DMS79 treated with DMSO at 0.1 percent for 48 hours (cell line): ENCODE results near the gene DCLRE1A.

Experiments
- DNase-seq: peaks from one replicate; lab custom pipeline; 2025; lab: John Stamatoyannopoulos, UW

The DCLRE1A gene

DNA sequence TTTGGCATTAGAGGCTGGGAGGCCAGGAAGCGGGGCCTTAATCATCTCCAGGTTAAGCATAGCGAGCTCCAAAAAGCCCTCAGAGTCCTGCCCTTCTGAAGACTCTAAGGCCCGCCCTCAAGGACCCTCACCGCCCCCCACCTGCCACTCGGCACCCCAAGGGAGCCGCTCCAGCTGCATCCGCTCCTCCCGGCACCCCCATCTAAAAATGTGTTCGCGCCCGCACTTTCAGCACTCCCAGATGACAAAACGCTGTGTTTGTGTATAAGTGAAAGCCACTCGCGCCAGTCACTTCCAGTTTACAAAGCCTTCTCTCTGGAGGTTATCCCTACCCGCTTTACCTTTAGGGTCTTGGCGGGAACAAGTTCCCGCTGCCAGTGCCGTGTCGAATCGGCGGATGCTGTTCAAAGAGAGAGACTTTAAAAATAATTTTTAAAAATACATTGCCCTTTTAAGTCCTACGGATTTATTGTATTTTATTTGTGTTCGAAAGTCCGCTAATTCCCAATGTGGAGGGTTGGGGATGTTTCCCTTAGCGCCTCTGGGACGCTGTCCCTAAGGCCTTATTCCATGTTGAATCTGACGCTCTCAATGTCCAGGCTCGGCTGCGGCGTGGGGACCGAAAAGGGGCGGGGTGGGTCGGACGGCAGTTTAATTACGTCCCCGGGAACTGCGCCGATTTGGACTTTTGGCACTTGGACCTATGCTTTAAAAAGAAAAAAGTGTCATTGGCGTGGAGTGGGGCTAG is at the start of gene DCLRE1A, which contains the start of gene NHLRC2:
Gene DCLRE1A, minus strand, starts transcription at position 70 of the 748 bp plus-strand sequence. CDS start 900 bp downstream, outside the sequence.
Gene NHLRC2, plus strand, starts transcription at position 649 of the 748 bp plus-strand sequence. CDS start 212 bp downstream, outside the sequence.
- DNase-seq = peak; percentile 73

DNA sequence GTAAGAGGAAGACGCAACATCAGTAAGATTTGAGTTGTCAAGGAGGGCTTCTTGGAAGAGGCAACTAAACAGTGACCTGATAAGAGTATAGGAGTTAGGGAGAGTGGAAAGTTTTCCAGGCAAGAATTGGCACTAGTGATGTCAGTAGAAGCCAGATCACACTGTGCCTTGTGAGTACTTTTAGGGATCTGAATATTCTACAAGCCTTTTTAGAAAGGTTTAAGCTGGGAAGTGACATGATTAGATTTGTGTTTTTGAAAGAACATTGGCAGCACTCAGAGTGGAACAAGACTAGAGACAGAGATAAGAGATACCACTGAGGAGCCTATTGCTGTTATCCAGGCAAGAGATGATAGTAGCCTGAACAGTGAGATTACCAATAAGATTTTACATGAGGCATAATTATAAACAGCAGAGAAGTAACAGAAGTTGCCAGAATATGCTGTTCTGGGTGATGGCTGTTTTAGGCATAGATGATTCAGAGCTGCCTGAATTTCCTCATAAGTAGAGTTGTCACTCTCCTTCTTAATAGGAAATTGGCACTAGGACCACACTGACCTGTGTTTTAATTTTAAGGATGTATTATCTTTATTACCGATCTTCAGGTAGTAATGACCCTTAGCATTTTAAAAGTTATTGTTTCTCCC is 46.2 kb upstream of the DCLRE1A start:
- no peak for DNase-seq

- DNase-seq = no peak
Observed at GRCh38 chr10:113897693-113898618, 44.1 kb upstream of the DCLRE1A start.

- DNase-seq = no peak
Observed at GRCh38 chr10:113895018-113895417, 41.1 kb upstream of the DCLRE1A start.

- DNase-seq = no peak
Observed at GRCh38 chr10:113894581-113894980, 40.7 kb upstream of the DCLRE1A start.

DNA sequence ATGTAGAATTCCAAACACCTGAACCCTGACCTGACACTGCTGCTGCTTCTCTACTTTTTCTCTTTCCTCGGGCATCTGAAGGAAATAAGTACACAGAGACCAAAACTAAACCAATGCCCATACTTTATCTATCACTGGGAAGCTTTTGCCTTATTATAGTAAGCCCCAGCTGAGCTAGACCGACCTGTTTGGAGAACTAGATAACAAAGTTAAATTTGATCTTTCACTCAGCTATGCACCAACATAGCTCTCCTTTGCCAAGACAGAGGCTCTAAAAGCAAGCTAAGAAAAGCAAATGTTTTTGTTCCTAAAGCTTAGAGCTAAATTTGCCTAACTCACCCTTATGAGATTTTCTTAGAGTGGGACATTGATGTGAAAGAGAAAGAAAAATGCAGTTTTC is 39.7 kb upstream of the DCLRE1A start:
- DNase-seq = no peak

GRCh38 chr10:113891476-113891875 is 37.6 kb upstream of the DCLRE1A start:
- DNase-seq = no peak

GRCh38 chr10:113890769-113891168 is 36.9 kb upstream of the DCLRE1A start:
- no peak for DNase-seq

DNA sequence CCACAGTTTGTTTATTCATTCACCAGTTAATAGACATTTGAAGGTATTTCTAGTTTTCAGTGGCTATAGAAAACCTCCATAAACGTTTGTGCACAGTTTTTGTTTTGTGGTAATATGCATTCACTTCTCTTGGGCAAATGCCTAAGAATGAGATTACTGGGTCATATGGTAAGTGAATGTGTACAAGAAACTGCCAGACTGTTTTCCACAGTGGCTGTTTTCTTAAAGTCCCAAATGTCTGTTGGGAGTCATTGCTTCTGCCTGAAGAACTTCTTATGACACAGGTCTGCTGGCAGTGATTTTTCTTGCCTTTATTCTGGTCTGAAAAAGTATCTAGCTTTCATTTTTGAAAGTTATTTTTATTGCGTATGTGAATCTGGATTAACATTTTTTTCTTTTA is 36.0 kb upstream of the DCLRE1A start:
- DNase-seq = no peak

DNA sequence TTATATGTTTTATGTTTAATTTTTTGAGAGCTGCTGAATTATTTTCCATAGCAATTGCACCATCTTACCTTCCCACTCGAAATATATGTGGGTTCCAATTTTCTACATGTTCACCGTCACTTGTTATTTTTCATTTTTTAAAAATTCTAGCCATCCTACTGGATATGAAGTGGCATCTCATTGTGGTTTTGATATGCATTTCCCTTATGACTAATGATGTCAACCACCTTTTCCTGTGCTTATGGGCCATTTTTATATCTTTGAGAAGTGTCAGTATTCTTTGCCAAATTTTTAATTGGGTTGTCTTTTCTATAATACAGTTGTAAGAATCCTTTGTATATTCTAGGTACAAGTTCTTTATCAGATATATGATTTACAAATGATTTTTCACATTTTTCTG is 28.4 kb upstream of the DCLRE1A start:
- DNase-seq = no peak

- no peak for DNase-seq
Observed at GRCh38 chr10:113880236-113880635, 26.4 kb upstream of the DCLRE1A start.

DNA sequence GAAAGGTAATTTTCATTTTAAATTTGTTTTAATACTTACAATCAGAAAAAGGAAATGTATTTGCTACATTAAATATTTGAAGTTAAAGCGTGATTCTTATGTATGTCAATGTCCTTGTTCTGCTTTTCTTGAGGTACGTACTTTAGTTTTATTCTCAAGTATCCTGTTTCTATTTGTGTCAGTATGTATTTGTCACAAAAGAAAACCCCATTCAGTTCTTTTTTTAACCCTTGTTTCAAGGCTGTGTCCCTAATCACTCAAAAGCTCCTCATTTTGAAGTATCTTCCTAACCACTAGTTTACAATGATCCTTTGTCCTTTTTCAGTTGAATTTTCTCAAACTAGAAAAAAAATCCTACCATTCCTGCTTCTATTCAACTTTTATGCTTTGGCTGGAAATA is 25.8 kb upstream of the DCLRE1A start:
- no peak for DNase-seq

GRCh38 chr10:113876461-113876860 is 22.6 kb upstream of the DCLRE1A start:
- DNase-seq = no peak

- no peak for DNase-seq
Observed at GRCh38 chr10:113875212-113875611, 21.3 kb upstream of the DCLRE1A start.

DNA sequence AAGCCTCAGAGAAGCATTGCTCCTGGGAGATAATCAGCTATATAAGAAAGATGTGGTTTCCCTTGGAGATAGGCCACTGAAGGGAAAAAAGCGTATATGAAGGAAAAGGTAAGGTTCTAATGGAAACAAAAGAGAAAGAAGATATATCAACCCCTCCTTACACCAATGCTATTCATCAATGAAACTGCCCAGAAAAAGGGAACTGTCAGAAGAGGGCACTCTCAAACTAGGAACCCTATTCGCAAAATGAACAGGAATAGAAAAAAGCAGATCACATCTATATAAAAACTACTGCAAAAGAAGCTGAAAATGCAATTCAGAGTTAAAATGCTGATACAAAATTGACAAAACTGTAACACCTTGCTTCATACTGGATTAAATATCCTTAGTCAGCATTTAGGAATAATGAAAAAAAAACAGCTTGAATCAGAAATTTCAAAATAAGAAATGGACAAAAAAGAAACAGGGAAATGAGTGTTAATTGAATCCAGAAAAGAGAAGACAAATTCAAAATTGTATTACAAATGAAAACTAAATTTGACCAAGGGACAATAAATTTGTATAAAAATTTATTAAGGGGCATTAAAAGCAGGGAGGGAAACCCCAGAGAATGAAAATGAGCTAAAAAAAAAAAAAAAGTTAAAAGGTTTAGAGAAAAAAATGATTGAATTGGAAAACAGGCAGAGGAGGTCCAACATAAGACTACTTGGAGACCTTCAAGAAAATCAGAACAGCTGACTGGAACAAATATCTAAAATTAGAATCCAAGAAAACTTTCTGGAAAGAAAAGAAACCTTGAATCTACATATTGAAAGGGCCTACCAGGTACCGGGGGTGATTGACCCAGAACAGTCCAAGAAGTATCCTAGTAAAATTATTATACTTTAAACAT is 18.5 kb upstream of the DCLRE1A start:
- no peak for DNase-seq

GRCh38 chr10:113869789-113870188 is 15.9 kb upstream of the DCLRE1A start:
- DNase-seq = no peak

DNA sequence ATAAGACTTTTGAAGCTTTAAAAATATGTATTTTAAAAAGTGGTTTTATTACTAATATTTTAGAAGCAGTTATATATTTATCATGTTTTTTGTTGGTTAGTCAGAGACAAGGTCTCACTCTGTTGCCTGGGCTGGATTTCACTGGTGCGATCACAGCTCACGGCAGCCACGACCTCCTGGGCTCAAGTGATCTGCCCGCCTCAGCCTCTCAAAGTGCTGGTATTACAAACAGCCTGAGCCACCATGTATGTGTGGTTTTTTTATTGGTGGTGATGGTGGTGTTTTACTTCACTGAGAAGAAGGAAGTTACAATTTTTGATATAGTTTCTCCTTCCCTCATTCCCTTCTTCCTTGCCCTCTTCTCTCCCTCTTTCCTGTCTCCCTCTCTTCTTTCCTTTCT is 14.0 kb upstream of the DCLRE1A start:
- no peak for DNase-seq

DNA sequence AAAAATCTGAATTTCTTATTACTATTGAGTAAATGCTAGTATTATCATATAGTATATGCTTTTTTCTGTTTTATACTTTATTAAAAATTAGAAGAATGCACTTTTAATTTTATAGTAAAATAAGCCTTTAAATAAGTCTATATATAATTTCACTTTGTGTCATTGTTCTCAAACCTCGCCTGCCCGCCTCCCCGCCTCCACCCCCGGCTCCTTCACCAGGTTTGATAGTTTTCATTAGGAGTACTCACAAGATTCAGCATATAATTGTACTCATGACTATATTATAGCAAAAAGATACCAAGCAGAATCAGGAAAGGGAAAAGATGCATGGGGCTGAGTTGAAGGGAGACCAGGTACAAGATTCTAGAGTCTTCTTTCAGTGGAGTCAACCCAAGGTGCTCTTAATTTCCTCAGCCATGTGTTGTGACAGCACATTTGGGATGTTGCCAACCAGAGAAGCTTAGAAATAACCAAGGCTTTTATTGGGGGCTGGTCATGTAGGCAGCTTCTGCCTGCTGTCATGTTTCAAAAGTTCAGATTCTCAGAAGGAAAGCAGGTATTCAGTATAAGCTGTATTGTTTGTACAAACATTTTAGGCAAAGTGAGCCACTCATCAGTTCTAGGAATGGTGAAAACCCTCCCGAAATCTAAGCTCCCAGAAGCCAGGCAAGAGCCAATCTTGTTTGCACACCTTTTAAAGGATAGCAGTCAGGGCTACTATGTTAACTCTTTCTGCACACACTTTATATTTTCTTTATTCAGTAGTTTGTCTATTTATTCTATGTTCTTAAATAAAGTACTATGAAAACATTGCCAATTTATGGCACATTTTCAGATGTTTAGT is 12.9 kb upstream of the DCLRE1A start:
- no peak for DNase-seq

GRCh38 chr10:113865901-113866300 is 12.0 kb upstream of the DCLRE1A start:
- DNase-seq = no peak

GRCh38 chr10:113859261-113859660 is 5.4 kb upstream of the DCLRE1A start:
- DNase-seq = no peak
